Neuronal stem cell (in vitro differentiated cells): Measurements from ENCODE around the gene CACNG3.
"Not testable (repeated sequence)": the region's sequence is repeated elsewhere in the genome, so short reads cannot be mapped to it uniquely, and the experiment has no call there.

Experiments used
- DNase-seq: peaks from one replicate; pipeline ENCODE4 v3.0.0-alpha.2; 2013; ENCODE audit warnings: low spot score
- H2AFZ ChIP-seq: one replicate; pipeline ENCODE4 v1.6.1; 2013; ENCODE audit warnings: mild to moderate bottlenecking, low read length, inconsistent platforms
- H2AK5ac ChIP-seq: 2 replicates; pipeline ENCODE4 v1.6.1; 2013; ENCODE audit warnings: low read depth, mild to moderate bottlenecking, inconsistent platforms, low read length, moderate library complexity, mixed read lengths
- H2BK120ac ChIP-seq: 2 replicates; pipeline ENCODE4 v1.6.1; 2013; ENCODE audit warnings: low read depth, mild to moderate bottlenecking, inconsistent platforms, low read length, moderate library complexity, mixed read lengths
- H2BK12ac ChIP-seq: one replicate; pipeline ENCODE4 v1.6.1; 2013; ENCODE audit warnings: low read length, inconsistent platforms
- H2BK15ac ChIP-seq: 2 replicates; pipeline ENCODE4 v1.6.1; 2013; ENCODE audit warnings: mild to moderate bottlenecking, low read length, inconsistent platforms, mixed read lengths
- H2BK5ac ChIP-seq: one replicate; pipeline ENCODE4 v1.6.1; 2013; ENCODE audit warnings: inconsistent platforms, mild to moderate bottlenecking, low read length, moderate library complexity
- H3K14ac ChIP-seq: one replicate; pipeline ENCODE4 v1.6.1; 2013; ENCODE audit warnings: low read length, inconsistent platforms
- H3K18ac ChIP-seq: 2 replicates; pipeline ENCODE4 v1.6.1; 2013; ENCODE audit warnings: low read length, inconsistent platforms
- H3K23ac ChIP-seq: 2 replicates; pipeline ENCODE4 v1.6.1; 2013; ENCODE audit warnings: low read depth, mild to moderate bottlenecking, mixed read lengths, low read length, inconsistent platforms; ENCODE audit not compliant: poor library complexity
- H3K27ac ChIP-seq: replicated peaks from 3 replicates; pipeline ENCODE4 v1.5.1; 2013; ENCODE audit warnings: low read length, inconsistent platforms
- H3K27me3 ChIP-seq, 3 experiments: 2 replicates each; pipeline ENCODE4 v1.6.1; 2013; ENCODE audit warnings: low read length in 3 of 3, mild to moderate bottlenecking in 2 of 3, inconsistent platforms in 1 of 3, low read depth in 1 of 3, mixed read lengths in 1 of 3, moderate library complexity in 1 of 3; ENCODE audit not compliant: control insufficient read depth in 3 of 3, insufficient read depth in 3 of 3
- H3K36me3 ChIP-seq, 2 donors: replicated peaks in 1 of 2; 2 replicates each; pipeline ENCODE4 v1.6.1; 2013; ENCODE audit warnings: low read length in 2 of 2; ENCODE audit not compliant: control insufficient read depth in 2 of 2, insufficient read depth in 2 of 2
- H3K4ac ChIP-seq: 2 replicates; pipeline ENCODE4 v1.6.1; 2013; ENCODE audit warnings: inconsistent platforms, mild to moderate bottlenecking, low read length, moderate library complexity
- H3K4me1 ChIP-seq, 2 donors: 1 replicate in 1 of 2; 2 replicates in 1 of 2; pipeline ENCODE4 v1.6.1; 2013; ENCODE audit warnings: low read length in 2 of 2, low read depth in 1 of 2; ENCODE audit not compliant: control insufficient read depth in 2 of 2, insufficient read depth in 1 of 2
- H3K4me2 ChIP-seq: one replicate; pipeline ENCODE4 v1.6.1; 2013; ENCODE audit warnings: mild to moderate bottlenecking, low read length, inconsistent platforms; ENCODE audit not compliant: insufficient read depth, poor library complexity, severe bottlenecking
- H3K4me3 ChIP-seq, 2 donors: 2 replicates each; pipeline ENCODE4 v1.5.1; 2013; ENCODE audit warnings: low read length in 2 of 2, mild to moderate bottlenecking in 2 of 2, inconsistent platforms in 1 of 2, moderate library complexity in 1 of 2
- H3K79me1 ChIP-seq: one replicate; pipeline ENCODE4 v1.6.1; 2013; ENCODE audit warnings: low read depth, mild to moderate bottlenecking, inconsistent platforms, low read length, moderate library complexity
- H3K9ac ChIP-seq: one replicate; pipeline ENCODE4 v1.6.1; 2013; ENCODE audit warnings: mild to moderate bottlenecking, low read depth, low read length, inconsistent platforms; ENCODE audit not compliant: poor library complexity
- H3K9me3 ChIP-seq, 2 donors: replicated peaks in 1 of 2; 2 replicates each; pipeline versions ENCODE3 to v1.6.1; 2013; ENCODE audit warnings: low read length in 2 of 2, mild to moderate bottlenecking in 2 of 2, inconsistent platforms in 1 of 2, low read depth in 1 of 2, mixed read lengths in 1 of 2, moderate library complexity in 1 of 2; ENCODE audit not compliant: control insufficient read depth in 2 of 2, insufficient read depth in 1 of 2
- H4K8ac ChIP-seq: one replicate; pipeline ENCODE4 v1.6.1; 2013; ENCODE audit warnings: low read depth, mild to moderate bottlenecking, inconsistent platforms, low read length, moderate library complexity
- H4K91ac ChIP-seq: one replicate; pipeline ENCODE4 v1.6.1; 2013; ENCODE audit warnings: low read length, low read depth, mild to moderate bottlenecking, inconsistent platforms; ENCODE audit not compliant: poor library complexity
- WGBS, 2 donors: extraction: QIAGEN DNeasy Blood & Tissue Kit; methylation state at CpG; one replicate each; pipeline ENCODE4 v1.1.7; 2013; ENCODE audit warnings: missing lambda C conversion rate in 2 of 2, mixed read lengths in 1 of 2; ENCODE audit not compliant: insufficient read length in 2 of 2, insufficient replicate concordance in 1 of 2; ENCODE audit errors: extremely low coverage in 2 of 2; 5-methylcytosine and 5-hydroxymethylcytosine counted together

Gene CACNG3

GRCh38 chr16:24238846-24239245 is 17.3 kb upstream of the CACNG3 start:
- not testable (repeated sequence) for H2BK15ac ChIP-seq, H3K18ac ChIP-seq, H3K27ac ChIP-seq, H2AFZ ChIP-seq, H2AK5ac ChIP-seq, H3K27me3 ChIP-seq, H2BK120ac ChIP-seq, H2BK5ac ChIP-seq, H3K4ac ChIP-seq, H3K4me1 ChIP-seq, H3K14ac ChIP-seq, H3K4me3 ChIP-seq, H3K23ac ChIP-seq, H3K9me3 ChIP-seq, H3K4me2 ChIP-seq, H3K79me1 ChIP-seq, H4K8ac ChIP-seq, H2BK12ac ChIP-seq, H3K36me3 ChIP-seq, DNase-seq, H3K9ac ChIP-seq, H4K91ac ChIP-seq
- no CpG with 5 or more reads among the region's 2 CpGs for WGBS, 2 donors

GRCh38 chr16:24246911-24247607 is 9.1 kb upstream of the CACNG3 start:
- Histone ChIP-seq H2AFZ (no peak overlapping the region), H2BK5ac (no peak overlapping the region), H3K9me3 (no peaks in the 10 kb centered on the region), H2AK5ac (no peak overlapping the region), H3K4me1 (no peaks in the 10 kb centered on the region), H2BK12ac (no peak overlapping the region), H2BK120ac (no peak overlapping the region), H3K79me1 (no peaks in the 10 kb centered on the region), H3K4me3 (no peak overlapping the region), H3K4ac (no peak overlapping the region), H3K9ac (no peak overlapping the region), H3K4me2 (no peak overlapping the region), H3K14ac (no peak overlapping the region), H3K23ac (no peak overlapping the region), H3K27ac (no peak overlapping the region), H3K18ac (no peak overlapping the region), H4K91ac (no peak overlapping the region), H3K36me3 (no peaks in the 10 kb centered on the region), H4K8ac (no peak overlapping the region), H2BK15ac (no peak overlapping the region), H3K27me3 (no peaks in the 10 kb centered on the region)
- no CpG with 5 or more reads among the region's 4 CpGs for WGBS, 2 donors
- no peak for DNase-seq

GRCh38 chr16:24253192-24253591 is 2.9 kb upstream of the CACNG3 start:
- Histone ChIP-seq H4K8ac (no peak overlapping the region), H2BK15ac (no peak overlapping the region), H3K36me3 (no peaks in the 10 kb centered on the region), H3K9ac (no peak overlapping the region), H3K27ac (no peak overlapping the region), H2AK5ac (no peak overlapping the region), H3K4me3 (no peak overlapping the region), H3K4me1 (peaks cover 0 to 2% of the 10 kb centered on the region in 2 donors), H3K23ac (no peak overlapping the region), H3K4ac (no peak overlapping the region), H3K79me1 (no peaks in the 10 kb centered on the region), H3K27me3 (peaks cover 0 to 37% (median 35%) of the 10 kb centered on the region in 3 experiments), H2BK12ac (no peak overlapping the region), H4K91ac (no peak overlapping the region), H2AFZ (no peak overlapping the region), H3K14ac (no peak overlapping the region), H3K9me3 (no peaks in the 10 kb centered on the region), H3K18ac (no peak overlapping the region), H3K4me2 (no peak overlapping the region), H2BK120ac (no peak overlapping the region), H2BK5ac (no peak overlapping the region)
- peak; percentile 51 for DNase-seq
- WGBS, 2 donors: no CpG with 5 or more reads among the region's 7 CpGs

GRCh38 chr16:24257958-24258357 is 1.8 kb downstream of the CACNG3 start:
- H3K18ac ChIP-seq: no peak overlapping the region
- H3K4me2 ChIP-seq: no peak overlapping the region
- H3K4me1 ChIP-seq: peaks cover 0 to 2% of the 10 kb centered on the region in 2 donors
- no peak overlapping the region for H2AK5ac ChIP-seq
- H3K27ac ChIP-seq: no peak overlapping the region
- H2BK5ac ChIP-seq: no peak overlapping the region
- H3K4ac ChIP-seq: no peak overlapping the region
- no peak overlapping the region for H3K23ac ChIP-seq
- no peak overlapping the region for H4K8ac ChIP-seq
- no peak overlapping the region for H4K91ac ChIP-seq
- no peak overlapping the region for H3K9ac ChIP-seq
- H3K14ac ChIP-seq: no peak overlapping the region
- WGBS, 2 donors: no CpG with 5 or more reads among the region's 5 CpGs
- H3K4me3 ChIP-seq: no peak overlapping the region
- H3K36me3 ChIP-seq: no peaks in the 10 kb centered on the region
- H2AFZ ChIP-seq: no peak overlapping the region
- peaks cover 0 to 39% (median 37%) of the 10 kb centered on the region in 3 experiments for H3K27me3 ChIP-seq
- H3K79me1 ChIP-seq: no peaks in the 10 kb centered on the region
- H3K9me3 ChIP-seq: no peaks in the 10 kb centered on the region
- no peak for DNase-seq
- H2BK12ac ChIP-seq: no peak overlapping the region
- no peak overlapping the region for H2BK15ac ChIP-seq
- no peak overlapping the region for H2BK120ac ChIP-seq
